Smooth muscle cell (in vitro differentiated cells): ENCODE results near the gene MYH11. TPM values are rescaled to one million over a fixed set of nuclear protein-coding genes. Genes with fewer than 3 reads are reported as not detected.

ENCODE experiments used
- DNase-seq: peaks from one replicate; lab custom pipeline; 2025; ENCODE audit not compliant: unreplicated experiment; lab: John Stamatoyannopoulos, UW
- H2AFZ ChIP-seq: fragments of 200-600 bp; sonication (generic); 2 replicates; pipeline ENCODE4 v1.6.0; 2016; ENCODE audit warnings: antibody characterized with exemption, low read depth, mild to moderate bottlenecking
- H3F3A ChIP-seq: fragments of 200-600 bp; sonication (generic); 2 replicates; pipeline ENCODE4 v1.6.0; 2017; ENCODE audit warnings: antibody characterized with exemption, low read depth
- H3K27ac ChIP-seq: fragments of 200-600 bp; sonication (generic); 2 replicates; pipeline ENCODE4 v1.5.1; 2016; ENCODE audit warnings: low read depth, mild to moderate bottlenecking
- H3K27me3 ChIP-seq: fragments of 200-600 bp; sonication (generic); 2 replicates; pipeline ENCODE4 v1.6.1; 2016; ENCODE audit warnings: low read depth, mild to moderate bottlenecking
- H3K36me3 ChIP-seq: fragments of 200-600 bp; sonication (generic); 2 replicates; pipeline ENCODE4 v1.5.1; 2016; ENCODE audit warnings: low read depth
- H3K4me1 ChIP-seq: fragments of 200-600 bp; sonication (generic); 2 replicates; pipeline ENCODE4 v1.5.1; 2016; ENCODE audit warnings: low read depth
- H3K4me2 ChIP-seq: fragments of 200-600 bp; sonication (generic); 2 replicates; pipeline ENCODE4 v1.6.0; 2016; ENCODE audit warnings: mild to moderate bottlenecking
- H3K4me3 ChIP-seq: fragments of 200-600 bp; sonication (generic); 2 replicates; pipeline ENCODE4 v1.5.1; 2016; ENCODE audit warnings: mild to moderate bottlenecking
- H3K79me2 ChIP-seq: fragments of 200-600 bp; sonication (generic); 2 replicates; pipeline ENCODE4 v1.6.0; 2016; ENCODE audit warnings: low read depth, mild to moderate bottlenecking
- H3K9ac ChIP-seq: fragments of 200-600 bp; sonication (generic); 2 replicates; pipeline ENCODE4 v1.6.0; 2016; ENCODE audit warnings: low read depth
- H3K9me3 ChIP-seq: fragments of 200-600 bp; sonication (generic); replicated peaks from 2 replicates; pipeline ENCODE4 v1.5.1; 2016; ENCODE audit warnings: low read depth
- H4K20me1 ChIP-seq: fragments of 200-600 bp; sonication (generic); 2 replicates; pipeline ENCODE4 v1.6.0; 2016; ENCODE audit warnings: low read depth
- WGBS: methylation state at CpG from one replicate; pipeline ENCODE4 v1.1.7; 2016; ENCODE audit warnings: low lambda C conversion rate; 5-methylcytosine and 5-hydroxymethylcytosine counted together
- polyA plus RNA-seq: library from polyadenylated mRNA; unstranded; fragments of >200 nt; fragmentation: Nextera tagmentation; extraction: Ambion mirVana; gene quantifications from 2 replicates; pipeline ENCODE4 v1.2.1, GENCODE V29; 2016
- total RNA-seq: library from RNA; depleted of rRNA; stranded (reverse); fragments of >200 nt; gene quantifications from 2 replicates; pipeline ENCODE4 v1.2.3, GENCODE V29; 2014
- TF ChIP-seq, protein P1 (sequence below): fragments of 200-600 bp; sonication (generic); IDR thresholded peaks from 2 replicates; pipeline ENCODE4 v1.5.1; 2017; ENCODE audit warnings: borderline replicate concordance, mild to moderate bottlenecking, antibody characterized with exemption; ENCODE audit not compliant: insufficient read depth, poor library complexity, severe bottlenecking

The MYH11 gene
- total and polyA plus RNA-seq, 2 experiments from 2014 or later = 0.58 TPM; not detected in 1

DNA sequence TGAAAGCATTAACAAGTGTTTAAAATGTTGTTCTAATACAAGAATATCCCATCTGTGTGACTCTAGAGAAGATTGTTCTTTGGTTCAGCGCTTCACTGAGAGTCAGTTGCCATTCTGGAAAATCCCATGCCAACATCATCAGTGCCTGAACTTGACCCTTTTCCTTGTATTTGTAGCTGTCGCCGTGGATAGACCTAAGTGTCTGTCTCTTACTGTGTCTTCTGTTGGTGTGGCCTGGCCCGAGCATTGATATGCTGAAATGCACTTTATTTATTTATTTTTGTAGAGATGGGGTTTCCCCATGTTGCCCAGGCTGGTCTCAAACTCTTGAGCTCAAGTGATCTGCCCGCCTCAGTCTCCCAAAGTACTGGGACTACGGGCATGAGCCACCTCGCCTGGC is 76.0 kb downstream of the MYH11 start:
- Histone ChIP-seq H3K4me2 (no peak overlapping the region), H3K4me3 (no peak overlapping the region), H3K9ac (no peak overlapping the region), H3K27me3 (peaks cover 81% of the 10 kb centered on the region), H3K36me3 (no peaks in the 10 kb centered on the region), H3F3A (no peaks in the 10 kb centered on the region), H3K27ac (no peak overlapping the region), H3K4me1 (no peaks in the 10 kb centered on the region), H3K79me2 (no peaks in the 10 kb centered on the region), H2AFZ (no peak overlapping the region), H3K9me3 (no peaks in the 10 kb centered on the region), H4K20me1 (no peaks in the 10 kb centered on the region)
- 93% methylated on average over 7 of the region's 7 CpGs for WGBS
- DNase-seq = no peak
- TF ChIP-seq, protein P1, sequence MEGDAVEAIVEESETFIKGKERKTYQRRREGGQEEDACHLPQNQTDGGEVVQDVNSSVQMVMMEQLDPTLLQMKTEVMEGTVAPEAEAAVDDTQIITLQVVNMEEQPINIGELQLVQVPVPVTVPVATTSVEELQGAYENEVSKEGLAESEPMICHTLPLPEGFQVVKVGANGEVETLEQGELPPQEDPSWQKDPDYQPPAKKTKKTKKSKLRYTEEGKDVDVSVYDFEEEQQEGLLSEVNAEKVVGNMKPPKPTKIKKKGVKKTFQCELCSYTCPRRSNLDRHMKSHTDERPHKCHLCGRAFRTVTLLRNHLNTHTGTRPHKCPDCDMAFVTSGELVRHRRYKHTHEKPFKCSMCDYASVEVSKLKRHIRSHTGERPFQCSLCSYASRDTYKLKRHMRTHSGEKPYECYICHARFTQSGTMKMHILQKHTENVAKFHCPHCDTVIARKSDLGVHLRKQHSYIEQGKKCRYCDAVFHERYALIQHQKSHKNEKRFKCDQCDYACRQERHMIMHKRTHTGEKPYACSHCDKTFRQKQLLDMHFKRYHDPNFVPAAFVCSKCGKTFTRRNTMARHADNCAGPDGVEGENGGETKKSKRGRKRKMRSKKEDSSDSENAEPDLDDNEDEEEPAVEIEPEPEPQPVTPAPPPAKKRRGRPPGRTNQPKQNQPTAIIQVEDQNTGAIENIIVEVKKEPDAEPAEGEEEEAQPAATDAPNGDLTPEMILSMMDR = no peak

GRCh38 chr16:15779664-15780351 is 77.0 kb downstream of the MYH11 start:
- TF ChIP-seq, protein P1 = no peak
- Histone ChIP-seq H3K4me2 (no peak overlapping the region), H3K79me2 (no peaks in the 10 kb centered on the region), H3K27me3 (peaks cover 83% of the 10 kb centered on the region), H3K9ac (no peak overlapping the region), H3K9me3 (no peaks in the 10 kb centered on the region), H4K20me1 (no peaks in the 10 kb centered on the region), H3K4me1 (no peaks in the 10 kb centered on the region), H3K27ac (no peak overlapping the region), H3K36me3 (no peaks in the 10 kb centered on the region), H3F3A (no peaks in the 10 kb centered on the region), H3K4me3 (no peak overlapping the region), H2AFZ (no peak overlapping the region)
- 91% methylated on average over 8 of the region's 8 CpGs for WGBS
- no peak for DNase-seq

DNA sequence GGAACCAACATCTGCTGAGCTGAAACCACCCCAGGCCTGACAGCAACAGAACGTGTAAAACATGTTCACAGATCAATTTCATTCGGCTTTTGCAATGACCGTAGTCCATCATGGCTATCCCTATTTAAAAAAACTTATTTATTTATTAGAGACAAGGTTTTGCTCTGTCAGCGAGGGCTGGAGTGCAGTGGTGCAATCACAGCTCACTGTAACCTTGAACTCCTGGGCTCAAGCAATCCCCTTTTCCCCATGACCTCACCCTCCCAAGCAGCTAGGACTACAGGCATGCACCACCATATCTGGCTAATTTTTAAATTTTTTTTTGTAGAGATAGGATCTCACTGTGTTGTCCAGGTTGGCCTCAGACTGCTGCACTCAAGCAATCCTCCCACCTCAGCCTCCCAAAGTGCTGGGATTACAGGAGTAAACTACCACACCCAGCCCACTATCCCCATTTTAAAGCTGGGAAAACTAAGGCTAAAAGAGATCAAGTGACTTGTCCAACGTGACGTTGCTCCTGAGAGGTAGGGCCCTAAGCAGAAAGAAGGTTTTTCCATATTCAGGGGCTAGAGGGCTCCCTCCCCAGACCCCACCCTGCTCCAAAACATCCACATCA is 77.7 kb downstream of the MYH11 start:
- 83% methylated on average over 6 of the region's 6 CpGs for WGBS

More for the DNA sequence above, 77.7 kb downstream of the MYH11 start:
- Histone ChIP-seq H3K9me3 (no peaks in the 10 kb centered on the region), H2AFZ (no peak overlapping the region), H4K20me1 (no peaks in the 10 kb centered on the region), H3K4me2 (no peak overlapping the region), H3K9ac (no peak overlapping the region), H3K79me2 (no peaks in the 10 kb centered on the region), H3K27ac (no peak overlapping the region), H3K4me3 (no peak overlapping the region), H3K36me3 (no peaks in the 10 kb centered on the region), H3K27me3 (peaks cover 90% of the 10 kb centered on the region), H3K4me1 (no peaks in the 10 kb centered on the region), H3F3A (no peaks in the 10 kb centered on the region)
- TF ChIP-seq, protein P1 = no peak
- no peak for DNase-seq
